Omental fat pad (tissue), 4 donors: ENCODE results near the gene OS9. TPM values are rescaled to one million over a fixed set of nuclear protein-coding genes. Genes with fewer than 3 reads are reported as not detected.
"Not testable (repeated sequence)": the region's sequence is repeated elsewhere in the genome, so short reads cannot be mapped to it uniquely, and the experiment has no call there.

Experiments used
- ATAC-seq: fragments of 150-250 bp; one replicate; pipeline ENCODE4 v1.9.1; 2016; ENCODE audit warnings: mild to moderate bottlenecking, moderate library complexity; ENCODE audit not compliant: low FRiP score
- DNase-seq: peaks from one replicate; pipeline ENCODE4 v3.0.0-alpha.2; 2019; ENCODE audit warnings: low spot score
- total RNA-seq, 4 donors: library from RNA; depleted of rRNA; stranded (reverse); fragments of >200 nt; gene quantifications; one replicate each; pipeline ENCODE4 v1.1.0, GENCODE V29; 2016
- TF ChIP-seq, protein P1 (sequence below), 3 donors: fragments of 450-650 bp; IDR thresholded peaks; one replicate each; pipeline ENCODE4 v1.5.1; 2016 to 2017; ENCODE audit warnings: antibody characterized with exemption in 3 of 3, mild to moderate bottlenecking in 3 of 3, moderate library complexity in 2 of 3

OS9 gene
- total RNA-seq, 4 donors from 2014 or later = 259 to 325 (median 286) TPM

DNA sequence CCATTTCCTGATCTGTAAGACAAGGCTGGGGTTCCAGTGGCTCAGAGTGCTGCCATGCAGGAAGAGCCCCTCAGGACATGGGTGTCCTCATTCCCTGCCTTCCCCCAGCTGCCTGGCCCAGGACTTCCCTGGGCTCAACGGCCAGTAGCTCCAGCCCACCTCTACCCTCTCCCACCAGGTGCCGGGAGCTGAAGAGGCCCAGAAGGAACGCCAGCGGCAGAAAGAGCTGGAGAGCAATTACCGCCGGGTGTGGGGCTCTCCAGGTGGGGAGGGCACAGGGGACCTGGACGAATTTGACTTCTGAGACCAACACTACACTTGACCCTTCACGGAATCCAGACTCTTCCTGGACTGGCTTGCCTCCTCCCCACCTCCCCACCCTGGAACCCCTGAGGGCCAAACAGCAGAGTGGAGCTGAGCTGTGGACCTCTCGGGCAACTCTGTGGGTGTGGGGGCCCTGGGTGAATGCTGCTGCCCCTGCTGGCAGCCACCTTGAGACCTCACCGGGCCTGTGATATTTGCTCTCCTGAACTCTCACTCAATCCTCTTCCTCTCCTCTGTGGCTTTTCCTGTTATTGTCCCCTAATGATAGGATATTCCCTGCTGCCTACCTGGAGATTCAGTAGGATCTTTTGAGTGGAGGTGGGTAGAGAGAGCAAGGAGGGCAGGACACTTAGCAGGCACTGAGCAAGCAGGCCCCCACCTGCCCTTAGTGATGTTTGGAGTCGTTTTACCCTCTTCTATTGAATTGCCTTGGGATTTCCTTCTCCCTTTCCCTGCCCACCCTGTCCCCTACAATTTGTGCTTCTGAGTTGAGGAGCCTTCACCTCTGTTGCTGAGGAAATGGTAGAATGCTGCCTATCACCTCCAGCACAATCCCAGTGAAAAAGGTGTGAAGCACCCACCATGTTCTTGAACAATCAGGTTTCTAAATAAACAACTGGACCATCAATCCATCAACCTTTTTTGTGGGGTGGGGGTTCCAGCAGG lies 27.0 kb downstream of the OS9 start:
- DNase-seq (no peak), ATAC-seq (no peak)
- TF ChIP-seq, protein P1, sequence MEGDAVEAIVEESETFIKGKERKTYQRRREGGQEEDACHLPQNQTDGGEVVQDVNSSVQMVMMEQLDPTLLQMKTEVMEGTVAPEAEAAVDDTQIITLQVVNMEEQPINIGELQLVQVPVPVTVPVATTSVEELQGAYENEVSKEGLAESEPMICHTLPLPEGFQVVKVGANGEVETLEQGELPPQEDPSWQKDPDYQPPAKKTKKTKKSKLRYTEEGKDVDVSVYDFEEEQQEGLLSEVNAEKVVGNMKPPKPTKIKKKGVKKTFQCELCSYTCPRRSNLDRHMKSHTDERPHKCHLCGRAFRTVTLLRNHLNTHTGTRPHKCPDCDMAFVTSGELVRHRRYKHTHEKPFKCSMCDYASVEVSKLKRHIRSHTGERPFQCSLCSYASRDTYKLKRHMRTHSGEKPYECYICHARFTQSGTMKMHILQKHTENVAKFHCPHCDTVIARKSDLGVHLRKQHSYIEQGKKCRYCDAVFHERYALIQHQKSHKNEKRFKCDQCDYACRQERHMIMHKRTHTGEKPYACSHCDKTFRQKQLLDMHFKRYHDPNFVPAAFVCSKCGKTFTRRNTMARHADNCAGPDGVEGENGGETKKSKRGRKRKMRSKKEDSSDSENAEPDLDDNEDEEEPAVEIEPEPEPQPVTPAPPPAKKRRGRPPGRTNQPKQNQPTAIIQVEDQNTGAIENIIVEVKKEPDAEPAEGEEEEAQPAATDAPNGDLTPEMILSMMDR (IDR thresholded peaks at IDR 0.05) = no peak

DNA sequence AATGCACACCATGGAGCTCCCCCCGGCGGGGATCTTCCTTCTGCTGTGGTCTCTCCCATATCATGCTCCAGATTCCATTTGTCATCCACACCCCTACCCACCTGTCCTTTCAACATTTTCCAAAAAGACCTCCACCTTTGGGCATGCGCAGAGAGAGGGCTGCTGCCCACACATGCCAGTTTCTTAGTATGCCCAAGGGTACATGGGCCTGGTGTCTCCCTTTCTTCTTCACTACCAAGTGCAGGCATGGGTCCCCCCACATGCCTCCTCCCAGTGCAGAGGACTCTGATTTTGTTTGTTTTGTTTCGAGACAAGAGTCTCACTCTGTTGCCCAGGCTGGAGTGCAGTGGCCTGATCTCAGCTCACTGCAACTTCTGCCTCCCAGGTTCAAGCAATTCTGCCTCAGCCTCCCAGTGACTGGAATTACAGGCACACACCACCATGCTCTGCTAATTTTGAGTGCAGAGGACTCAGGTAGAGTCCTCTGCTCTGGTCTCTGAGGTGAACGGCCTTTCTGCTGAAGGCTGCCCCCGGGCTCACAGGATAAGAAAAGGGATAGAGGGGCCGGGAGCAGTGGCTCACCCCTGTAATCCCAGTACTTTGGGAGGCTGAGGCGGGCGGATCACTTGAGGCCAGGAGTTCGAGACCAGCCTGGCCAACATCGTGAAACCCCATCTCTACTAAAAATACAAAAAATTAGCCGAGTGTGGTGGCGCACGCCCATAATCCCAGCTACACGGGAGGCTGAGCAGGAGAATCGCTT lies 28.1 kb downstream of the OS9 start:
- not testable (repeated sequence) for ATAC-seq, DNase-seq

DNA sequence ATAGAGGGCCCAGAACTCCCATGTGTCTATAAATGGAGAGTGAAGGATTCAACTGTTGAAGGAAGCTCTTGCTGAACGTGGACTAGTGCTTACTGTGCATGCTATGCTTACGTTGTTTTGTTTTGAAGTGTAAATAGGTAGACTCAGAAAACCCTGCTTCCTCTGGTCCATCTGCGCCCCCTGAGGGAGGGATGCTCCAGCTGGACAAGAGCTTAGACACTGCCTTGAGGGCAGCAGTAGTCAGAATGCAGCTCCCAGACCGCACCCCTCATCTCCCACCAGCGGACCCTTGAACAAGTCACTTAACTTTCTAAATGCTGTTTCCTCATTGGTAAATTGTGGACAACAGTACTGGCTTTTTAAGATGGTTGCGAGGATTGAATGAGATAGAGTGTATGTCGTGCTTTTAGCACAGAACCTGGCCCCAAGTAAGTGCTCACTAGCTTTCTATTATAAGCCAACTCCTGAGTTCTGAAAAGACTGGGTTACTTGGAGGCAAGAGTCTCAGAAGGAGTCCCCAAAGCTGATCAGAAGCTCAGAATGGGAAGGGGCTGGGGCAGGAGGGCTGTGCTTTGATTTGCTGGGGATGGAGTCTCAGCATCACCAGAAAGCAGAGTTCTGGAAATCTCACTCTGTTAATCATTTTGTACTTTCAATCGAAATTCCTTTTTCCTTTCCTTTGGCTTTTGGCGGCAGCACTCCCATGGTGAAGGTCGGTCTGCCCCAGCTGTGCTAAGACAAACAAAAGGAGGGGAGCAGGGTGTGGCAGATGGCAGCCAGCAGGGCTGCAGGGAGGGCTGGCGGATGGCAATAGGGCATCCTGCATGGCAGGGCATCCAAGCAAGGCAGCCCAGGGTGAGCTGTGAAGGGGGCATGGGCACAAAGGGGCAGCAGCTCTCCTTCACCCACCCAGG lies 29.0 kb downstream of the OS9 start:
- no peak for ATAC-seq
- TF ChIP-seq, protein P1 (IDR thresholded peaks at IDR 0.05) = no peak
- no peak for DNase-seq

DNA sequence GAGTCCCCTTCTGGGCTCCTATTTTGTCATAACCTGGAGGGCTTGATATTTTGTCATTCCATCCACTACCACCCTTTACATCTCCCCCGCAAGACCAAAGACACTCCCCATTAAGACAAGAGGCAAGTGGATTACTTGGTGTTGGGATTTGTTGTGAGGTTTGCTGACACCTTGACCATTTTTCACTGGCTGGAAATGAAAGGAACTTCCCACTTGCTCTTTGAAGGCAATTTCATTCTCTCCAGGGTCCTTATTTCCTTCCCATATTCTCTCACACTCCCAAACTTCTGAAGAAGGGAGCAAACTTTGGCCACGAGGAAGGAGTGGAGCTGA lies 29.7 kb downstream of the OS9 start:
- DNase-seq (no peak), ATAC-seq (no peak)
- TF ChIP-seq, protein P1 (IDR thresholded peaks at IDR 0.05) = no peak

DNA sequence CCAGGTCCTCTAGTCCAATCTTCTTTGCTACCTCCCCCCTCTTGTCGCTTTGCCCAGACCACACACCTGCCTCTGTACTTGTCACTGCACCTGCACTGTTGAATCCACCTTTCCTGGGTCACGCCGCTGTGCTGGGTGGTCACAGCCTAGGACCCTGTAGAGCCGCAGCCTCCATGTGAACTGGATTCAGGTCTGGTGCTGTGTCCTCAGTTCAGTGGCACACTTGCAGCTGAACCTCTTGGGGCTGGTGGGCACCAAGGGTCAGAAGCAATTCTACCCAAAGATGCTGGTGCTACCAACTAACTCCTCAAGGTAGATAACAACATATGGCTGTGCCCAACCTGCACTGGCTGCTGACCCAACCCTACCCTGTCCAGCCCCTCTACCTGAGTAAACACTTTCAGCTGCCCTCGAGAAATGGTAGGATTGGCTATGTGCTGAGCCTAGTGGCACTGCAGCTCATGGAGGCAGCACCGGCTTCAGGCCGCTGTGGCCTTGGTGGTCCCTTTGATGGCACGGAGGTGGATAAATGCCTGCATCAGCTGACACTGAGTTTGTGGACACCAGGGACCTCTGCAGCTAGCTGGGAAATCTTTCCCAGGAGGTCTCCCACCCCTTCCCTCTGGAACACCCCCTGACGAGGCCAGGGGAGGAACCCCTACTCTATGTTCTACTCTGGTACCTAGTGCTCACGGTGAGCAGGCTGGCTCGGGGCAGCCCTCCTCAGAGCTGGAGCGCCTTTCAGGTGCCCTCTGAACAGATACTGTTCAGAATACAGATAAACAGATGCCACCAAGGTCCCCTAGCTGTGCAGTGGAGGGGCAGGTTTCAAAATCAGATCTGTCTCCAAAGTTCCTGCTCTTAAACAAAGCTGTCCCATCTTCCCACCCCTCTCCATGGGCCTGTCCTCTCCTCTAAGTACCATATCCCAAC lies 30.3 kb downstream of the OS9 start:
- DNase-seq = no peak
- ATAC-seq = no peak
- TF ChIP-seq, protein P1 (IDR thresholded peaks at IDR 0.05) = no peak

DNA sequence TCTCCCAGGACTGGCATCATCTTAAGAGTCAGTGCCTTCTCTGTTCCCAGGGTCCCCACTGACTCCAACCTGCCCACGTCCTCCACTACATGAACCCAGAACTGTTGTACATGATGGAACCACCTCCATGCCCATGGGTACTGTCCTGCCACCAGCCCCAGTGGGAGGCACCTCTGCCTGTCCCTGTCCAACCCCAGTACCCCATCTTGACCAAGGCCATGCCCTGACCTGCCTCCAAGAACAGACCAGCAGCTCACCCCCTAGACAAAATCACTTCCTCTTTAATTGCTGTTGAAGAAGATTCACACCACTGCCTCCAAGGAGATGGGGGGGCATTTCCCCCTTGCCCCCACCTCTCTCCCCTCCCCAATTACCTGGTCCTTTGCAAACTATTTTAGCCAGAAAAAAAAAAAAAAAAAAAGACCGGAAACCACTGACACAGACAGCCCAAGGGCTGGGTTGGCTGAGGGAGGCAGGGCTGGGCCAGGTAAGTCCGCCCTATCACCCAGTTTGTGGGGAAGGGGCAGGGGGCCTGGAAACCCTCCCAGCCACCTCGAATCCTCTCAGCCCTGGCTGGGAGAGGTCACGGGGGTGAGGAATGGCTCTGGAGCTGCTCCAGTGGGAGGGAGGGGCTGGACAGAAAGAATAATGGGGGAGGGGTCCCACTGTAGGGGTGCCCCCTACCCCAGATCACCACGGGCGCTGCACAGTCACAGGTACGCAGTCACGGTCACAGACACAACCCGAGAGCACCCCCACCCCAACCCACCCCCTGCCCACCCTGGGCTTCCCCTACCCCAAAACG lies 31.2 kb downstream of the OS9 start:
- TF ChIP-seq, protein P1 (IDR thresholded peaks at IDR 0.05) = no peak
- DNase-seq = no peak

More for the DNA sequence above, 31.2 kb downstream of the OS9 start:
- ATAC-seq = no peak
